Stimulated activated CD8-positive, alpha-beta memory T cell treated with anti-CD3 and anti-CD28 coated beads, Interleukin-4, amount 100 ng/mL, for 1 hour (primary cell): Measurements from ENCODE around the gene ABCG1.
"Not testable (repeated sequence)": the region's sequence is repeated elsewhere in the genome, so short reads cannot be mapped to it uniquely, and the experiment has no call there.

Experiments used
- DNase-seq, 2 donors: peaks; one replicate each; pipeline ENCODE4 v3.0.0-alpha.2; 2020; ENCODE audit warnings: low read depth in 2 of 2, low spot score in 1 of 2

Gene ABCG1

DNA sequence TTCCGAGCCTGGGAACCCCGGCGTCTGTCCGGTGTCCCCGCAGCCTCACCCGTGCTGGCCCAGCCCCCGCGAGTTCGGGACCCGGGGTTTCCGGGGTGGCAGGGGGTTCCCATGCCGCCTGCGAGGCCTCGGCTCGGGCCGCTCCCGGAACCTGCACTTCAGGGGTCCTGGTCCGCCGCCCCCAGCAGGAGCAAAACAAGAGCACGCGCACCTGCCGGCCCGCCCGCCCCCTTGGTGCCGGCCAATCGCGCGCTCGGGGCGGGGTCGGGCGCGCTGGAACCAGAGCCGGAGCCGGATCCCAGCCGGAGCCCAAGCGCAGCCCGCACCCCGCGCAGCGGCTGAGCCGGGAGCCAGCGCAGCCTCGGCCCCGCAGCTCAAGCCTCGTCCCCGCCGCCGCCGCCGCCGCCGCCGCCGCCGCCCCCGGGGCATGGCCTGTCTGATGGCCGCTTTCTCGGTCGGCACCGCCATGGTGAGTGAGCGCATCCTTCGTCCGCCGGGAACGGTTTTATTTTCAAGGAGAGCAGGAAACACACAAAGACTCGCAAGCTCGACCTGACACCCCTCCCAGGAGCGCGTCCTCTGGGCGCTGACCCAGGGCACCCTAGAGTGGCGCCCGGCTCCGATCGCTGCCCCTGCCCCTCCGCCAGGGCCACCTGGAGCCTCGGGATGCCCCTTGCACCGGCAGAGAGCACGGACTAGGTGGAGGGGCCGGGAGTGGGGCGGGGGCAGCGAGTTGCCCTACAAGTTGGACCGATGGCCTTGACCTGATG, at the start of gene ABCG1:
TSS of gene ABCG1 (plus strand) at position 305 of the 770 bp plus-strand sequence. CDS start at position 428, 123 bp downstream.
- DNase-seq: no peak

GRCh38 chr21:42169758-42170157, 49.2 kb upstream of the ABCG1 start:
- DNase-seq: no peak

DNA sequence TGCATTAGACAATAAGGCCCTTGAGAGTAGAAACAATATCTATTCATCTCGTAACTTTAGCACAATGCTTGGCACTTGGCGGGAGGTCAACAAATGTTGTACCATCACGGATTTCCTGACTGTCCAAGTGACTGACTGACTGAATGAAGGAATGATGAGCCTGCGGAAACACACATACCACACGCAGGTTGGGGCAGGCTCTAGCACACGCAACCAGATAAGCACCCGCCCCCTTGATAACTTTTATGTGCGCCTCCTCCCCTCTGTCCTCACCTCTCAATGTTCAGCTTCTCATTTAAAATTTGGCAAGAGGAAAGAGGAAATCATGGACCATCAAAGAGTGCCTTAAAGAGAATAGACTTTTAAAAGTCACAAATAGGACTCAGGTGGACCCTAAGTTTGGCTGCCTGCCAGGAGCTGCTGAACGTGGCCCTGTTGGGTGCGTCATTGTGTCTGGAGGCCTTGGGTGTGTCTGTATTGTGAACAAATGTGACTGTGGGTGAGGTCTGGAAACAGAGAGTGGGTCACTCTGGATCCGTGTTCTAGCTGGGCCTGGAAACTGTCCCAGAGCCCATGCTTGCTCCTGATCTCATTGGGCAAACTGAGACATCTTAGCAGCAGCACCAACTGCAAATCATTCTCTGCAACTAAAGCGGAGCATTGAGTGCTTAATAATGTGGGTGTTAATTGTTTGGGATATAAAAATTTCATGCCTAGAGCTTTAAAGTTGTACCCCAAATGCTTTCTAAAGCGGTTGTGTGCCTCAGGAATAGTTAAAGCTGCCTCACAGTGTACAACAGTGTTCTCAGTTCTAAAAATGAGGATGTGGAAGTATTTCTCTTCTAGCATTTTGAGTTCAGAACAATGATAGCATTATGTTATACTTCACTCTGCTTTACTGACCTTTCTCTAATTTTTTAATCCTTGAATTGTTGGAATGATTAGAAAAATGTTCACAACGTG, 47.6 kb upstream of the ABCG1 start:
- no peak for DNase-seq

- no peak for DNase-seq
Observed at GRCh38 chr21:42172596-42173483, 46.1 kb upstream of the ABCG1 start.

DNA sequence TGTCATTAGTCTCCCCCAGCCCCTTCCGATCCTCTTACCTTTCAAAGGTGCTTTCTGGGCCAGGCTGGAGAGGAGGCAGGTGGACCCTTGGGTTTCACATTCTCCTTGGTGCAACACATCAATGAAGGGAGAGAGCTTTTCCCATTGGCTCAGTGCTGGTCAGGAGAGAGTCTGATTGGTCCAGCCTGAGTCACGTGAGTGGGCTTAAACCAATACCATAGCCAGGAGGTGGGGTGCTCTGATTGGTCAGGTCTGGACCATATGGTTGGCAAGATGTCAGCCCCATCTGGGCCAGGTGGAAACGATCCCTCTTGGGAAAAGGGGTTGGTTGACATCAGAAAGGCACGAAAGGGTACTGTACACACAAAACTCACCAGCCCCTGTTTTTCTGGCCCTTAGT, 44.8 kb upstream of the ABCG1 start:
- DNase-seq: no peak

GRCh38 chr21:42175110-42175710, 43.7 kb upstream of the ABCG1 start:
- DNase-seq: no peak

DNA sequence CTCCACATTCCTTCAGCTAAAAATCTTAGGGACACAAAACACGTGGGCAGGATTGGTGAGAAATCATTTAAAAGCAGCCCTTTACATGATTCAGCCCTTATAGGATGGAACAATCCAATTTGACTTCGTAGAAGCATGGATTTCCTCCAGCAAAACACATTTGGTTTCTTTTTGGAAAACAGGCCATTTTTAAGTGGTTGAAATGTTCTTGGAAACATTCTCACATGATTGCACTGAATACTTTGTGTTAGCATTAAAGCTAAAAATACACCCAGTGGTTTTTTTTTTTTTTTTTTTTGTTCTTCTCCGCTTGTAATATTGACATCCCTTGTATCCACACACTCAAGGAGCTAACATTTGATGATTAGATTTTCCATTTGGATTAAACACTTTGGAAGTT, 42.1 kb upstream of the ABCG1 start:
- no peak for DNase-seq

- no peak for DNase-seq
Observed at GRCh38 chr21:42179316-42179715, 39.6 kb upstream of the ABCG1 start.

GRCh38 chr21:42180001-42180400, 38.9 kb upstream of the ABCG1 start:
- DNase-seq: not testable (repeated sequence)

DNA sequence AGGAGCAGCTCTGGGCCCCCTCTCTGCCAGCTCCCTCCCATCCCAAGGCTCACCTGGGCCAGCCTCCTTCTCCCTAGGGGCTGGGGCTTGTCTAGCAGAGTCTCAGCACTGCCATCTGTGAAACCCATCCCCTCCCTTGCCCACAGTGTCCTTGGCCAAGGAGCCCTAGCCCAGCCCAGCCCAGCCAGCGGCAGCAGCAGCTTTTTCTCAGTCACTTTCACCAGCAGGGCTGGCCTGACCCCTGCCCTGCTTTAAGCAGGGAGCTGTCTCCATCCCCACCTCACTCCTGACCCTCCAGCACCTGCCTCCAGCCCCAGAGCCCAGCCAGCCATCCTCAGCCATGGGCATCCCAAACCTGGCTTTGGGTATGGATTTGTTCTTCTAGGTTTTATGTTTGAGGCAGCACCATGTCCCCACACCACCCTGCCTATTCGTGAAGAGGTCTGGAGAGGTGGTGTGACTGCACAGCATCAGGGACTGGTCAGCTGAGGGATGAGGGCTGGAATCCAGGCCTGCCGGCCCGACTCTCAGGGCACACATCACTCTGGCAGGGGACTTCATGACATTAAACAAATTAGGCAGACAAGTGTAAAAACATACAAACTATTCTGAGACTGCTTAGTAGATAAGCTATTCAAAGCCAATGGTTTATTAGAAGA, 36.1 kb upstream of the ABCG1 start:
- DNase-seq: no peak

GRCh38 chr21:42183374-42184266, 35.3 kb upstream of the ABCG1 start:
- DNase-seq: no peak

- DNase-seq: no peak
Observed at GRCh38 chr21:42186591-42186990, 32.3 kb upstream of the ABCG1 start.

GRCh38 chr21:42187976-42188653, 30.8 kb upstream of the ABCG1 start:
- peak; percentile 42 to 61 for DNase-seq

- no peak for DNase-seq
Observed at GRCh38 chr21:42188663-42189062, 30.3 kb upstream of the ABCG1 start.

DNA sequence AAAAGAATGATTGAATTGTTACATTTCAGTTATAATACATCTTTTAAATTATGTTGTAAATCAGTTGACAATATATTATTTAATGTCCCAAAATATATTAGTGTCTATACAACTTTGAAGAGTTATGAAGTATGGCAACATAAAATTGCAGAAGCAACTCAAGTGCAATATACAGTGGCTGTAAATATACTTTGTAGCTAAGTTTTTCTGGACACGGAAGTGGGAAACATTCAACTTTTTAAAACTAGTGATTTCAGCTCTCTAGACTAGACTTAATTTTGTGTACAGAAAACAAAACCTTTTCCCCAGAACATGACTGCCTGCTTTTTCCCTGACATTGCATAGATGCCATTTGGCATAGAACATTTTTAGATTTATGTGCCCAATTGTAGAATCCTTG, 29.5 kb upstream of the ABCG1 start:
- DNase-seq: no peak

DNA sequence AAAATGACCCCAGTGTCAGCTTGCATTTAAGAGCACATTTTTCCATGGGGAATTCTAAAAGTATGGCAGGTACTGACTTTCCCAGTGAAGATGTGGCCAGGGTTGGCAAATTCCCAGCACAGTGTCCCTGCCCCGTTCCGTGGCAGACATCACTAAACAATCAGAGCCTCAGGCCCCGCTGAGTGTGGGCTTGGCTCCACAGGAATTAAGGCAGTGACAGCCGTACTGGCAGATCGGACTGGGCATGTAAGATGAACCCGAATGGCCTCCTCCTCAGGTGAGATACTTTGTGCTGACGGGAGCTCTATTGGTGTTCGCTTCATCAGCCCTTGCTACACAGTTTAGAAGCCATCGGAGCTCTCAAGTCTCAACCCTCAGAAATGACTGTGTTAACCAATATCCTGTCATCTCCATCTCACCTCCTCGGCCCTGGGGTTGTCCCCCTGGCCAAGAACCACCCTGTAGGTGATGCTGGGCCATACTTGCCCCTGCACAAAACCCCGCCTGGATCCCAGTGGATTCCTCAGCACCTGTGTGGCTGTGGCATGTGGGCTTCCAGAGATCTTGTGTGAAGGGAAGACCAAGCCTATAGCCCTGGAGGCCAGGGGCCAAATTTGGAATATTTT, 29.0 kb upstream of the ABCG1 start:
- DNase-seq: no peak

DNA sequence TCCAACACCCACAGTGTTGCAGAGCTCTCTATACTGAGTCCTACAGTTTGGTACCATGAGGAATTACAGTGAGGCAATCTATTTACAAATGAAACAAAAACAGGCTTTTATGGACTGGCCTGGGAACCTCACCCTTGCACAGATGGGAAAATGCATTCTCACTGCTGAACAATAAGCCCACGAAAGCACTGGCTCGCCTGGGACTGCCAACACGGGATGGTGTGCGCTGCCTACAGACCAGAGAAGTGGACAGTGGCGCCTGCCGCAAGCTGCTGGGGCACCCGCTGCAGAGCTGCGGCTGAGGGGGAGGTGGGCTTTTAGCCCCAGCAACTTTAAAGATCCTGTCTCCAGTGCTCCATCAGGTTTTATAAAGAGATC, 28.5 kb upstream of the ABCG1 start:
- no peak for DNase-seq

- no peak for DNase-seq
Observed at GRCh38 chr21:42191064-42191463, 27.9 kb upstream of the ABCG1 start.
